GM19397 (cell line): ENCODE results near the gene ARHGEF1.
"Not testable (repeated sequence)": the region's sequence is repeated elsewhere in the genome, so short reads cannot be mapped to it uniquely, and the experiment has no call there.

Experiments
- ATAC-seq: cut with Tn5 transposase; IDR thresholded peaks from one replicate; pipeline ENCODE4 v1.9.1; 2021; ENCODE audit warnings: mild to moderate bottlenecking, moderate library complexity; ENCODE audit not compliant: unreplicated experiment

ARHGEF1 gene

DNA sequence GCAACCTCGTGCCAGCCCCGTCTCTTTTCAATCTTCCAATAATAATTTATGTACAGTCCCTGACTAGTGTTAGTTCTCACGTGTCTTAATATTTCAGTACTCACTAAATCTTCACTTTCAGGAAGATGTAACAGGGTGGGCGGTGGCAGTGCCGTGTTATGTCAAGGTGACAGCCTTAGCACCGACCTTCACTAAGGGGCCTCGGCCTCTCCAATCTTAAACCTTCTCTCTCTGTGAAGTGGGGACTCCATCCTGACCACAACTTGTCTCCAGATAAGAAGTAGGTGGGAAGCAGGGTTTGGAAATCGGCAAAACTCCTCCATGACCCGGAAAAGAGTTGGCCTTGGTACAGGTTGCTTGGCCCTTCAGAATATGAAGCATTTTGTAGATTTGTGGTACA is 21.1 kb upstream of the ARHGEF1 start:
- ATAC-seq, result no peak

DNA sequence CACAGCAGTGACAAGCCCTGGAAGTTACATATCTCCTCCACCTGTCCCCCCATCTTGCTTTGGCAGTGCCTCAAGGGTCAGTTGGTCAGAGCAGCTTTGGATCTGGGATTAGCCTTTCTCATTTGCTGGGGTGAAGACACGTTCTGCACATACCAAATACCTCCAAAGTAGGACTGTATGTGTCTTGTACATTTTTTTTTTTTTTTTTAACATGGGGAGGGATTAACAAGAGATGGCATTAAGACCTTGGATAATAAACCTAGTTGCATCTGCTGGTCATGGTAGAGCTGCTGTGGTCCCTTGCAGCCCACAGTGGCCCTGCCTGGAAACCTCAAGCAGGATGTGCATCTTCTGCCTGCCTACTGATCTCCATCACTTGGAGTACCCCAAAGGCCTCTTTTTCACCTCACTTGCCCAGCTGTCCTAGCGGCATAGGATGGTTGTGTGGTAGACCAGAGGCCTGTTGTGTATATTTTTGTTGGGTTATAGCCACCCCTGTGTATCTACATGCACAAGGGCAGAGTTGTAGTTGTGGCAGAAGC is 20.5 kb upstream of the ARHGEF1 start:
- ATAC-seq, result no peak

DNA sequence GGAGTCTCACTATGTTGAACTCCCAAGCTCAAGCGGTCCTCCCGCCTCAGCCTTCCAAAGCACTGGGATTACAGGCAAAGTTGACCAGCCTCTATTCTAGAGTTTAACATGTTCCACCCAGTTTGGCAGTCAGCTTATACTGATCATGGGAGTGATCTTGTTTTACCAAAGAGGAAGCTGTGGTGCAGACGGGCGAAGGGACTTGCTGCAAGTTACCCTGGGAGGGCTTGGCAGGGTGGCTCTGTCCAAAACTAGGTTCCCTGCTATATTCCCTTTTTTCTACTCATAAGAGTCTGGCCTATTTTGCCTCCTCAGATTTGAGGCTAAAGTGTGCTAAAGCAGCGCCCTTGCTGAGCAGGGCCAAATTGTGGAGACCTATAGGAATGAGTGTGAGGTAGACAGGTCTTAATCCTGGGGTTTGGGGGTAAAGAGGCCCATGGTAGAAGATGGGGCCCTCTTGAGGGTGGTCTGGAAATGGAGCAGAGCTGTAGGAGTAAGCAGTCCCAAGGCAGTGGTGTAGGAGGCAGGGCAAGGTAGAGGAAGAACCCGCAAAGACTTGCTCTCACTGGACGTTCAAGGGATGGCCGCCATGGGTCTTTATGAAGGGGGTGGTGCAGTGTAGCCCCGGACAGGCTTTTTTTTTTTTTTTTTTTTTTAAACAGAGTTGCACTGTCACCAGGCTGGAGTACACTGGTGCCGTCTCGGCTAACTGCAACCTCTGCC is 19.6 kb upstream of the ARHGEF1 start:
- ATAC-seq, result no peak

DNA sequence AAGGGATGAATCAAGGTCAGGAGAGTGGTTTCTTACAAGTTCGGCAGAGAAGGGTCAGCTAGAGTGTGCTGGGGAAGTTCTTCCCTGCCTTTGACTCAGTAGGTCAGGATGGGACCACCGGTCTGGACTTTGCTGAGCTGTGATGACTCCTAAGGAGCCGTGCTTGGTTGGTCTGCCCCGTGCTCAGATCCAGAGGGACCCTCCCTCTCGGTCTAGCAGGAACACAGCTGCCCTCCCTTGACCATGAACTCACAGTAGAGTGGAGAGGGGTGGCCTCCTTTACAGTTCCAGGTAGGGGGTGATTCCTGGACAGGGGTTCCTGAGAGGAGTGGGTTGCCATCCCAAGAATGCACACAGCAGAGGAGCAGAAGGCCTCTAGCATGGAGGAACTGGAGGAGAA is 18.6 kb upstream of the ARHGEF1 start:
- ATAC-seq, result no peak

DNA sequence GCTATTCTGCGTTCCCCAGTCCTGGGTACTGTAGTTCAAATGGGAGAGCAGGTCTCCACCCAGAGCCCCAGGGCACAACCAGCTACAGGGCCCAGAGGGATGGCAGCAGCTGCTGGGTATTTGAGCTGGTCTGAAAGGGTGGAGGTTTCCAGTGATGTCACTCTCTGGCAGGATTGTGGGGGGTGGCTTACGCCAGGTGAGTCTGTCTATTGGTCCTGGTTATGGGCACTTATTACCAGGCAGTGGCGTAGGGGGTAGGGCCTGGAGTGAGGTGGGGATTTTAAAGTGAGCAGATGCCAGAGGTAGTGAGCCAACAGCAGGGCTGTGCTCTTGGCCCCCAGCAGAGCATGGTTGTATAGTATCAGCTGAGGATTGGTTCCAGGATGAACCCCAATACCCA is 16.7 kb upstream of the ARHGEF1 start:
- no peak for ATAC-seq

DNA sequence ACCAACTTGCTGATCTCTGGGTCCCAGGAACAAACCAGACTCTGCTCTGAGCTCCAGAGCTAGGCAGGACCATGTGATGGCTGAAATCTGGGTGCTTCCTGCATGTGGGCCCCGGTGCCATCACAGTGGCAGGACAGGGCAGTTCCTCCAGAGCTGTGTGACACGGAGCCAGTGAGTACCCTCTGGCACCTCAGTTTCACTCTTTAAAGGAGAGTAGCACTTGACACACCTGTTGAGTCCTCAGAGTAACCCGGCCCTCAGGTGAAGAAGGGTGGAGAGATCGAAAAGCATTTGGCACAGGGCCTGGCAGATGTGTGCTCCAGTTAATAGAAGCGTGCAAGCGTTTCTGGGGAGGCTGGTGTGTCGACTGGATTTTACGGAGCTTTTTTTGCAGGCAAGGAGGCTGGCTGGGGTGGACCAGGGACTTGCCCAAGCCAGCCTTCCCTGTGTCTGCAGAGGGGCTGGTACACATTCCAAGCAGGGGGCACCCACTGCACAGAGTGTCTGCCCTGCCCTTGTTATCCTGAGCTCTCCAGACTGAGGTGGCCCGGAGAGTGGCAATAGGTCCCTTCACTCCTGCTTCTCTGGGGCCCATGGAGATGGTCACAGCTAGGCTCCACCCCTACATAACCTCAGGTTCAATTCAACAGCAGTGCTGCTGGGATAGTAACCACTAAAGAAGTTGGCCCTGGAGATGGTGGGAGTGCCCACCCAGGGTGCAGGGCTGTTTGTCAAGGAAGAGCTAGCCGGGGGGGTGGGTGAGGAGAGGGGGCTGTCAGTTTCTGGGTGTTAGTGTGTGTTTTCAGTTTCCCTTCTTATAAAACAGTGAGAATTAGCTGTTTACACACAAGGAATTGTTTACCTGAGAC is 14.6 kb upstream of the ARHGEF1 start:
- ATAC-seq, result no peak

DNA sequence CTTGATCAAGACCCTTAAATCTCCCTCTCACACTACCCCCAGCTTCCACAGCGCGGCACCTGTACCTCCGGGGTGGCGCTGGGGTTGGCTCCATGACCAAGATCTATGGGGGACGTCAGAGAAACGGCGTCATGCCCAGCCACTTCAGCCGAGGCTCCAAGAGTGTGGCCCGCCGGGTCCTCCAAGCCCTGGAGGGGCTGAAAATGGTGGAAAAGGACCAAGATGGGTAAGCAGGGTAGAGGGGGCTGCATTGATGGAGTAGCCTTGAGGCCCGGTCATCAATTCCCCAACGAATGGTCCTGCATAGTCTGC is 14.0 kb upstream of the ARHGEF1 start:
- no peak for ATAC-seq

DNA sequence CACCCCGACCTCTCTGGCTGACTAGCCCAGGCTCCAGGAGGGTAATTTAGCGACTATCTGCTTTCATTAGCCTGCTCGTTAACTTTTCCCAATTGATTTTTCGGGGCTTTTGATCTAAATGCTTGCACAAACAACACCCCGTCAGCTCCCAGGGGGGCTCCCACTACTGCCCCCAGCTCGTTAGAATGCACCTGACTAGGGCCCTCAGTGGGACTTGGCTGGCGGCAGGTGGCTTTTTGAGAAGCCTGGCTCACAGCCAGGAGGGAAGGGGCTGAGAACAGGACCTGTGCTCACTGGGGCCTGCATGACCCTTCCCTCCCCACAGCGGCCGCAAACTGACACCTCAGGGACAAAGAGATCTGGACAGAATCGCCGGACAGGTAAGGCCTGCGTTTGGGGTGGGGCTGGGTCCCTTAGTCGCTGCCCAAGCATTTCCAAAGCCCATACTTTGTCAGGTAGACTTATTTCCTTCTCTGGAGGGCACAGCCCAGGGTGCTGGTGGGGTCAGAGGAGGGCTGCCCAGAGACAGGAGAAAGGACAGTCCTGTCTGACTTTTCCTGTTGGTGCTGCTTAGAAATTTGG is 13.5 kb upstream of the ARHGEF1 start:
- ATAC-seq, result no peak

DNA sequence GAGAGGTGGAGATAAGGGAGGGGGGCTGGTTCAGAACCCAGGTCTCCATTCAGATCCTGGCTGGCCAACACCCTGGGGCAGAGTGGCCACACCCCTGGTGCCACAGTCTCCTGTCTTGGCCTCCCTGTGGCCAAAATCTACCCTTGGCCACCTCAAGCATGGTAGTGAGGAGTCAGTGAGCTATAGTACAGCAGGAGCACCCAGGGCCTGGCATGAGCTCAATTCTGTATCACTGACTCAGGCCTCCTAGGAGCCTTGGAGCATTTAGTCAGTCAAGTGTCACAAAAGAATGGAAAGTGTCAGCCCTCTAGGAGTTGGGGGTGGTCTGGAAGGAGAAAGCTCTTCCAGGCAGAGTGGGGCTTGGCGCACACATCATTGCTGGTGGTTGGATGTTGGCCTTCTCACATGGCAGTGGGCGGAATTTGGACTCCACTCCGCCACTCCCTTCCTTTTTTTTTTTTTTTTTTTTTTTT is 12.5 kb upstream of the ARHGEF1 start:
- ATAC-seq, result no peak

DNA sequence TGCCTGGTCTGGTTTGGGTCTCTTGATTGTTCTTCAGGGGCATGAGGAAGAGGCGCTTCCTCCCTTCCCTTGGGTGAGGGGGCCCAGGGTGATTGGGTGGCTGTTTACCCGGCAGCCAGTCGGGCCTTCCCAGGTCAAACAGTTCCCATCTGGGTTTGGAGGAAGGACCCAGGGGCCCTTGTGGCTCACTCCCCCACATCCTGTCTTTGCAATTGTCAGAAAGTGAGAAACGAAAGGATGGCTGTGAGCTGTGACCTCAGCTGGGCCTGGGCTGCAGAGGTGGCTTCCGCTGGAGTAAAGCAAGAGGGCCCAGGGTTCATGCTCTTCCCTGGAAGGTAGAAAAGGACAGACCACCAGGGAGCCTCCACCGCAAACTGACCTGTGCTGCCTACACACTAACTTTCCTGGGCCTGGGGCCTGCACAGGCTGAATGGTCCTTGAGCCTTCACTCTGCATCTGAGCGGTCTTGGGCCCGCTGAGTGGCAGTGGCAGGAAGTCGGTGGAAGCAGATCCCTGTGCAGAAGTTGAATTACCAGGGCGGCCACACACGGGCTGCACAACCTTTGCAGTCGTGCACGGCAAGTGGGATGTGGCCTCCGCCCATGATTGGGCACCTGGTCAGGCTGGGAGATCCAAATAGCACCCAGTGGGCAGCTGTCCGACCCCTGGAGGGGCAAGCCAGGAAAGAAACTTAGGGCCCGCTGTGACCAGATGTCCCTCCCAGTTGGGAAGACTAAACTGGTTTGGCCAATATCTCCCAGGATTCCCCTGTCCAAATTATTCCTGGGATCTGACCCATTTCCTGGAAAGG is 11.2 kb upstream of the ARHGEF1 start:
- ATAC-seq, result peak; percentile 48

DNA sequence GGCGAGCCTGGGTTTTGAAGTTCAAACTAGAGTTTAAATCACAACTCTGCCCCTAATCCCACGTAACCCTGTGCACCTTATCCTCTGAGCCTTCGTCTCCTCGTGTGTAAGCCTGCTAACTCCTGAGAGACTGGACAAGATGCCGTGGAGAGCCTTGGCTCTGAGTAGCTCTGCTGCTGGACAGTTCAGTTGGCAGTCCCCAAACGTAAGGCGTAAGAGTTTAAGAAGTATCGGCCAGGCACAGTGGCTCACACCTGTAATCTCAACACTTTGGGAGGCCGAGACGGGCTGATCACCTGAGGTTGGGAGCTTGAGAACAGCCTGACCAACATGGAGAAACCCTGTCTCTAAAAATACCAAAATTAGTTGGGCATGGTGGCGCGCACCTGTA is 10.6 kb upstream of the ARHGEF1 start:
- ATAC-seq, result no peak

DNA sequence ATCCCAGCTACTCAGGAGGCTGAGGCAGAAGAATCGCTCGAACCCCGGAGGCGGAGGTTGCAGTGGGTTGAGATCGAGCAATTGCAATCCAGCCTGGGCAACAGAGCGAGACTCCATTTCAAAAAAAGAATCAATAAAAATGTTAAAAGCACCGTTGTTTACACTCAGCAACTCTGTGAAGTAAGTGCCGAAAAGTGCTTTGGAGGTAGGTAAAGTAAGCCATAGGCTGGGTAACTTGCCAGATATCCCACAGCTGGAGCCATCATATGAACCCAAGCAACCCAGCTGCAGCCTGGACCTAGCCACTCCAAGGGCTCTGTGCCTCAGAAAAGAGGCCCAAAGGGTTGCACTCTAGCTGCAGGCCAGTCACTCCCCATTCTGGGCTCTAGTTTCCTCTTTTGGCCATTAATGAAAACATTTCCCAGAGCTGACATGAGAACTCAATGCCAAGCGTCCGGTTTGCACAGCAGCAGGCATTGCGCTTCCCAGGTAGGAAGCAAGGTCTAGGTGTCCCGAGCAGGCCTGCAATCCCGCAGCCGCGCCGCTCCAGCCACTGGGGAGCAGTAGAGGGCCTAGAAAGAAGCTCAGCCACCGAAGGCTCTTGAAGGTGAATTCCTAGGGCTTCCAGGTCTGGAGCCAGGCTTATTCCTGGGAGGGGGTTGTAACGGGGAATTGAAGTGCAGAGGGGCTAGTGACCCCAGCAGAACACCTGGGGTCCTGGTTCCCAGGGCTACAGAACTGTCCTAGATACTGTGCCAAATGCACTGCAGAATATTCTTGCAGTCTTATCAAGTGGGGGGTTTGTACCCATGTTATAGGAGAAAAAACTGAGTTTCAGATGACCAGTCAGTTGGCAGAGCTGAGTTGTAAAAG is 10.0 kb upstream of the ARHGEF1 start:
- ATAC-seq, result no peak

DNA sequence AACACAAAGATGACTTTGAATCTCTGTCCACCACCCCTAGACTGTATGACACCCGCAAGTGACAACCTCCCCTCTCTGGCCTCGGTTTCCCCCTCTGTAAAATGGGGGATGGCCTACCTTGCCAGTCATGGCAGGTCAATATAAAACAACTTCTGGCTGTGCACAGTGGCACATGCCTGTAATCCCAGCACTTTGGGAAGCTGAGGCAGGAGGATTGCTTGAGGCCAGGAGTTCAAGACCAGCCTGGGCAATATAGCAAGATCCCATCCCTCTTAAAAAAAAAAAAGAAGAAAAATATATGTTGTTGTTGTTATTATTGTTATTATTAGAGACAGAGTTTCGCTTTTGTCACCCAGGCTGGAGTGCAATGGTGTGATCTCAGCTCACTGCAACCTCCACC is 7.0 kb upstream of the ARHGEF1 start:
- not testable (repeated sequence) for ATAC-seq

DNA sequence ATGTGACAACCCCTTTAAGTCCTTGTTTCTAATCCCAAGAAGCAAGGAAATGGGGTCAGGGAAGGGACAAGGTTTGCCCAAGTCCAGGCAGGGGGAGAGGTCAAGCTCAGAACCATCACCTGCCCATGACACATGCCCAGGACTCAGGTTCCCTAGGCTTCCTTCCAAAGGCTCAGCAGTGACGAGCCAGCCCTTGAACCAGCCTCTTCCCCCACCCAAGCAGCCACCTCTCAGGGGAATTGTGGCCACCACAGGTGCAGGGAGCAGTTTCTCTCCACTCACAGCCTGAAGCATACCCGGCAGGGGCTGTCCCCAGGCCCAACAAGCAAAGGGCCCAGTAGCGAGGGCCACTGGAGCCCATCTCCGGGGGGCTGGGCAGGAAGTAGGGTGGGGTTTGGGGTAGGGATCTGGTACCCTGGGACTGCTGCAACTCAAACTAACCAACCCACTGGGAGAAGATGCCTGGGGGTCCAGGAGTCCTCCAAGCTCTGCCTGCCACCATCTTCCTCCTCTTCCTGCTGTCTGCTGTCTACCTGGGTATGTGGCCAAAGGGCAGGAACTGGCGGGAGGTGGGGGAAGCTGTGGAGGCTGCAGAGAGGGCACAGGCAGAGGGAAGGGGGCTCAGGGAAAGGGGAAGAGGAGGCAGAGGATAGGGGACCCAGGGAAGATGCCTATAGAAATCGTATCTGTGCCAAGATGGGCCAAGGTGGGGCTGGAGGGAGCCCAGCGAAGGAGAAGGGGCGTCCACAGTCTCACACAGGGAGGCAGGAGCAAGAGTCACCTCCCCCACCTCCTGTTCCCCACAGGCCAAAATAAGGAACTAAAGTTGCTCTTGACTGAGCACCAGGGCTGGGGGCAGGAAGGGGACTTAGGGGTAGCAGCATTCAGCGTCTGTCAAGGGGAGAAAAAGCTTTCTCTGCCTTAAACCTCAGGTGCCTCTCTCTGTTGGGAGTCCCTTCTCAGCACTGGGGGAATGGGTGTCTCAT is 5.8 kb upstream of the ARHGEF1 start, which contains the start of gene CD79A:
TSS of gene CD79A (plus strand) at position 433 of the 986 bp plus-strand sequence. CDS start at position 459, 26 bp downstream.
- ATAC-seq, result peak; percentile 75

DNA sequence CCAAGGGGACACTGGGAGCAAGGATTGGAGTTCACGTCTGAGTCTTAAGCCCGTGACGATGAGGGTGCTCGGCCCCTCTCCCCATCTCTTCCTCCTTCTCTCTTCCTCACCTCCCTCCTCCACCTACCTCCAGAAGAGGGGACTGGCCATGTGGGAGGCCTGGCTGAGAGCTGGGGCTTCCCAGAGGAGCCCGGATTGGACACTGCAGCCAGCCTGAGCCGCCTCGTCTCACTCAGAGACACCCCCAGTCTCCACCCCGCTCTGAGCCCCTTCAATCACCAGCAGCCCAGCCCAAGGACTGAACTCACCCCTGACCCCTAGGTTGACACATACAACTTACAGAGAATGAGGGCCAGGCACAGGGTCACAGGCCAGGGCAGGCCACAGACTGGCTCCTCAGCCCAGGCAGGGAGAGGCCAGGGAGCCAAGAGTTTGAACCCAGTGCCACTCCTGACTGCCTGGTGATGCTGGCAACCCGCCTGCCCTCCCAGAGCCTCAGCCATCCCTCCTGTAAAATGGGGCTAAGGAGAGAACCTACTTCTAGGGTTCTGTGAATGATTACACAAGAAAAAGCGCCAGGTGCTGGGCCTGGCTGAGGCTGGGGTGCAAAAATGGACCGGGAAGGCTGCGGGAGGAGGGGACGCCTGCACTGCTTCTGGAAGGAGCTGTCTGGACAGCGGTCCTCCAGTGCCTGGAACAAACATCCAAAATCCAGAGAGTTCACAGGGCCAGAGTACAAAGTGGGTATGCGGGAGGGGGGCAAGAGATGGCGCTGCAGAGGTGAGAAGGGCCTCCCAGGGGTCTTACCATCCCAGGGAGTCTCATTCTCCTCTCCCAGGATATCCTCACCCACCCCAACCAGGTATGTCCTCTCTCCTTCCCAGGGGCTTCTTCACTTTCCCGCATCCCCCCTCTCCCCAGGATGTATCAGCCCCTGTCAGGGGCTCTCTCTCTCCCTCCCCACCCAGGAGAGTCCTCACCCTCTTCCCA is 4.8 kb upstream of the ARHGEF1 start:
- no peak for ATAC-seq

DNA sequence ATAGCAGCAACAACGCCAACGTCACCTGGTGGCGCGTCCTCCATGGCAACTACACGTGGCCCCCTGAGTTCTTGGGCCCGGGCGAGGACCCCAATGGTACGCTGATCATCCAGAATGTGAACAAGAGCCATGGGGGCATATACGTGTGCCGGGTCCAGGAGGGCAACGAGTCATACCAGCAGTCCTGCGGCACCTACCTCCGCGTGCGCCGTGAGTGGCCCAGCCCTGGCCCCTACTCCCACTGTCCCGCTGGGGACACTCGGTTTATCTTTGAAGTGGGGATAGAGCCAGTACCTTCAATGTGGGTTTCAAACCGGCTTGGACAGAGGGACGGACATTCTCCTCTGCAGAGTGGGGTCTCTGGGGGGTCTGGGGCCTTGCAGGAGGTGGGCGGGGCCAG is 3.9 kb upstream of the ARHGEF1 start:
- no peak for ATAC-seq

DNA sequence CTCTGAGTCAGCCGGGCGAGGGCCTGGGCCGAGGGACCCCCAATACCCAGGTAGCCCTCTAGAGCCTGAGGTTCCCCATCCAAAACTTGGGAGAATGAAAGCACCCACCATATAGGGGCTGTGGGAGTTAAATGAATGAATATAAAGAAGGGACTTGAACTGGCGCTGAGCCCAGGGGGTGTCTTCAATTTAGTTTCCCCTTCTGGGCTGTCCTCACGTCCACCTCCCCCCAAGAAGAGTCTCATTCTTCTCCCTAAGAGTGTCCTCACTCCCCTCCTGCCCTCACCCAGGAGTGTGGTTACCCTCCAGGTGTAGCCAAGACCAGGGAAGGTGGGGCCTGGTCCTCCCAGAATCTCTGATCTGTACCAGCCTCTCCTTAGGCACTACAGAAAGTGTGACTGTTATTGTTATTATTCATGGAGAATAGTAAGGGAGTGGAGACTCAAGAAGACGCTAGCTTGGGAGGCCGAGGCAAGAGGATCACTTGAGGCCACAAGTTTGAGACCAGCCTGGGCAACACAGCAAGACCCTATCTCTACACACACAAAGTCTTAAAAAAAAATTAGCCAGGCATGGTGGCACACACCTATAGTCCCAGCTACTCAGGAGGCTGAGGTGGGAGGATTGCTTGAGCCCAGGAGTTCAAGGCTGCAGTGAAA is 3.2 kb upstream of the ARHGEF1 start:
- no peak for ATAC-seq
